ENCODE data around the gene PHF20.
"Not testable (repeated sequence)": the region's sequence is repeated elsewhere in the genome, so short reads cannot be mapped to it uniquely, and the experiment has no call there.

The PHF20 gene

GRCh38 chr20:35855641-35856040 is 83.8 kb downstream of the PHF20 start:
- H3K27me3 ChIP-seq (ENCODE audit: control insufficient read depth, insufficient read depth, low read length, poor library complexity, severe bottlenecking); H3K36me3 ChIP-seq (ENCODE audit: control insufficient read depth, insufficient read depth, low read length); H3K4me1 ChIP-seq (ENCODE audit: control insufficient read depth, insufficient read depth, low read length); H3K9me3 ChIP-seq (ENCODE audit: control insufficient read depth, low read length); H3K27ac ChIP-seq (ENCODE audit: insufficient read depth, low read depth, low read length, poor library complexity, severe bottlenecking); H3K4me3 ChIP-seq (ENCODE audit: insufficient read depth, low read depth, low read length): not testable (repeated sequence)
- 95 to 98% methylated on average over 4 of the region's 4 CpGs for WGBS, 2 experiments

DNA sequence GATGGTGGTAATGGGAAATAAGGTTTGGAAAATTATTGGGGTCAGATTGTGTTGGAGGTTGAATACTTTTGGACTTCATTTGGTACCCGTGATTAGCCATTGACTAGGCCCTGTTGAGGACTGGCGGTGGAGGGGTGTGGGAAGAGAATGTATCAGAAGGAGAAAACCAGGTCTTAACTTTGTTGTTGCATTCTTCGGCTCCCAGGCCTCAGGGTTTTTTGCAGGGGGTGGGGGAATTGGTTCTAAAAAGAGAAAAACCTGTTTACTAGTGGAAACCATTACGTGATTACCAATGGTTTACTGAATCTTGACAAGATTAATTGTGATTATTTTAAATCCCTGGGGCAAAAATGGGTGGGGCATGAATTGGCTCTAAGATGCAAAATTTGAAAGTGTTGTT is 85.1 kb downstream of the PHF20 start:
- WGBS, 2 experiments, result 93 to 96% methylated on average over 4 of the region's 4 CpGs
- Histone ChIP-seq H3K4me3 (ENCODE audit: insufficient read depth, low read depth, low read length) (no peak overlapping the region), H3K27ac (ENCODE audit: insufficient read depth, low read depth, low read length, poor library complexity, severe bottlenecking) (no peak overlapping the region), H3K36me3 (ENCODE audit: control insufficient read depth, insufficient read depth, low read length) (peaks cover 2% of the 10 kb centered on the region), H3K4me1 (ENCODE audit: control insufficient read depth, insufficient read depth, low read length) (no peaks in the 10 kb centered on the region), H3K27me3 (ENCODE audit: control insufficient read depth, insufficient read depth, low read length, poor library complexity, severe bottlenecking) (no peaks in the 10 kb centered on the region), H3K9me3 (ENCODE audit: control insufficient read depth, low read length) (no peaks in the 10 kb centered on the region)

GRCh38 chr20:35866418-35867202 is 94.8 kb downstream of the PHF20 start:
- H3K4me1 ChIP-seq (ENCODE audit: control insufficient read depth, insufficient read depth, low read length), result no peaks in the 10 kb centered on the region
- H3K27me3 ChIP-seq (ENCODE audit: control insufficient read depth, insufficient read depth, low read length, poor library complexity, severe bottlenecking), result no peaks in the 10 kb centered on the region
- no peak overlapping the region for H3K4me3 ChIP-seq (ENCODE audit: insufficient read depth, low read depth, low read length)
- H3K27ac ChIP-seq (ENCODE audit: insufficient read depth, low read depth, low read length, poor library complexity, severe bottlenecking), result no peak overlapping the region
- H3K9me3 ChIP-seq (ENCODE audit: control insufficient read depth, low read length), result no peaks in the 10 kb centered on the region
- no peaks in the 10 kb centered on the region for H3K36me3 ChIP-seq (ENCODE audit: control insufficient read depth, insufficient read depth, low read length)
- WGBS, 2 experiments, result 90 to 100% methylated on average over 1 of the region's 1 CpG

GRCh38 chr20:35870541-35871258 is 98.9 kb downstream of the PHF20 start:
- no peaks in the 10 kb centered on the region for H3K36me3 ChIP-seq (ENCODE audit: control insufficient read depth, insufficient read depth, low read length)
- no peaks in the 10 kb centered on the region for H3K27me3 ChIP-seq (ENCODE audit: control insufficient read depth, insufficient read depth, low read length, poor library complexity, severe bottlenecking)
- no peak overlapping the region for H3K27ac ChIP-seq (ENCODE audit: insufficient read depth, low read depth, low read length, poor library complexity, severe bottlenecking)
- H3K4me3 ChIP-seq (ENCODE audit: insufficient read depth, low read depth, low read length), result no peak overlapping the region
- no peaks in the 10 kb centered on the region for H3K9me3 ChIP-seq (ENCODE audit: control insufficient read depth, low read length)
- WGBS, 2 experiments, result 95 to 96% methylated on average over 7 of the region's 7 CpGs
- no peaks in the 10 kb centered on the region for H3K4me1 ChIP-seq (ENCODE audit: control insufficient read depth, insufficient read depth, low read length)

GRCh38 chr20:35871259-35871771 is 99.5 kb downstream of the PHF20 start:
- no peaks in the 10 kb centered on the region for H3K9me3 ChIP-seq (ENCODE audit: control insufficient read depth, low read length)
- H3K36me3 ChIP-seq (ENCODE audit: control insufficient read depth, insufficient read depth, low read length), result no peaks in the 10 kb centered on the region
- H3K27me3 ChIP-seq (ENCODE audit: control insufficient read depth, insufficient read depth, low read length, poor library complexity, severe bottlenecking), result no peaks in the 10 kb centered on the region
- no peak overlapping the region for H3K27ac ChIP-seq (ENCODE audit: insufficient read depth, low read depth, low read length, poor library complexity, severe bottlenecking)
- no peak overlapping the region for H3K4me3 ChIP-seq (ENCODE audit: insufficient read depth, low read depth, low read length)
- 90 to 96% methylated on average over 5 of the region's 5 CpGs for WGBS, 2 experiments
- no peaks in the 10 kb centered on the region for H3K4me1 ChIP-seq (ENCODE audit: control insufficient read depth, insufficient read depth, low read length)

DNA sequence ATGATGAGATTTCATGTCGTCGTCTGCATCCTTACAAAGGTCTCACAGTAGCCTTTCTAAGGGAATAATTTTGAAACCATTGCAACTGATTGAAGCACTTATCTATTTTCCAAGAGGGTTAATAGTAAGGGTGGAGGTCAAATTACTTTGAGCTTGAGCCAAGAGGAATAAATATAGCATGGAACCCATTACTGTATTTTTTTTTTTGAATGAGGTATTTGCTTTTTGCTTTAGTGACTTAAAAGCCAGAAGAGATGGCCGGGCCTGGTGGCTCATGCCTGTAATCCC is 104.2 kb downstream of the PHF20 start:
- Histone ChIP-seq H3K4me1 (ENCODE audit: control insufficient read depth, insufficient read depth, low read length) (no peaks in the 10 kb centered on the region), H3K36me3 (ENCODE audit: control insufficient read depth, insufficient read depth, low read length) (no peaks in the 10 kb centered on the region), H3K27me3 (ENCODE audit: control insufficient read depth, insufficient read depth, low read length, poor library complexity, severe bottlenecking) (no peaks in the 10 kb centered on the region), H3K27ac (ENCODE audit: insufficient read depth, low read depth, low read length, poor library complexity, severe bottlenecking) (no peak overlapping the region), H3K4me3 (ENCODE audit: insufficient read depth, low read depth, low read length) (no peak overlapping the region), H3K9me3 (ENCODE audit: control insufficient read depth, low read length) (no peaks in the 10 kb centered on the region)
- WGBS, 2 experiments, result 90 to 98% methylated on average over 3 of the region's 3 CpGs

DNA sequence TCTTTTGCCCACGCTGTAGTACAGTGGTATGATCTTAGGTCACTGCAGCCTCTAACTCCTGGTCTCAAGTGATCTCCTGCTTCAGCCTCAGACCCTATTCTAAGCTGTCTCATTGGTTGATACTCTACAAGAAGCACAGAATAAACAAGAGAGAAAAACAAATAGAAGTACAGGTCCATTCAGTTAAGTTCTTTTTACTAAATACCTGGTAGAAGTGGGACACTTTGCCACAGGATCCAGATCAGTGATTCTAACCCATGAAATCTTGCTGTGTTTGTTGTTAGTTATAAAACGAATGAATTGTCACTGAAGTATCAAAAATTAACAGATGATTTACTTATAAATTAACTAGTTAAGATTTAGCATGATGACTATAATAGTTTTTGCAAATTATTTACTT is 105.8 kb downstream of the PHF20 start:
- Histone ChIP-seq H3K36me3 (ENCODE audit: control insufficient read depth, insufficient read depth, low read length) (no peaks in the 10 kb centered on the region), H3K4me3 (ENCODE audit: insufficient read depth, low read depth, low read length) (no peak overlapping the region), H3K27me3 (ENCODE audit: control insufficient read depth, insufficient read depth, low read length, poor library complexity, severe bottlenecking) (no peaks in the 10 kb centered on the region), H3K4me1 (ENCODE audit: control insufficient read depth, insufficient read depth, low read length) (no peaks in the 10 kb centered on the region), H3K9me3 (ENCODE audit: control insufficient read depth, low read length) (no peaks in the 10 kb centered on the region), H3K27ac (ENCODE audit: insufficient read depth, low read depth, low read length, poor library complexity, severe bottlenecking) (no peak overlapping the region)
- 100% methylated on average over 1 to 2 of the region's 2 CpGs for WGBS, 2 experiments

DNA sequence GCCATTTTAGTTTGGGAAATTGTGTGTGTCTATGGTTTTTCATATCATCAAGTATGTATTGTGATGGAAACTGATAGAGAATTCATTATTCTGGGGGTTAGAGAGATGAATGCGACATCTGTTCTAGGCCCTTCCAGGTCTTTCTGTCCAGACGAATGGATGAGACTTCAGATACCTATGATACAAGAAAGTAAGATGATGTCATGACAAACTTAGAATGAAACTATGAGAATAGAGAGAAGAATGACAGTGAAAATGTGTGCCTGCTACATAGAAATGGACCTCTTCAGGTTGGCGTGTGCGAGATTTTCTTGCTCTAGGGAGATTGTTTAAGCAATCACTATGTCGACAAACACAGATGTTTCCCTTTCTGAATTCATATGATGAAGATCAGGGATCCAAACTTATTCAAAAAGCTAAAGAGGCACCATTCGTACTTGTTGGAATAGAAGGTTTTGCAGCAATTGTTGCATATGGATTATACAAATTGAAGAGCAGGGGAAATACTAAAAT is 106.4 kb downstream of the PHF20 start:
- 95 to 99% methylated on average over 6 of the region's 6 CpGs for WGBS, 2 experiments
- Histone ChIP-seq H3K27ac (ENCODE audit: insufficient read depth, low read depth, low read length, poor library complexity, severe bottlenecking) (no peak overlapping the region), H3K4me3 (ENCODE audit: insufficient read depth, low read depth, low read length) (no peak overlapping the region), H3K36me3 (ENCODE audit: control insufficient read depth, insufficient read depth, low read length) (no peaks in the 10 kb centered on the region), H3K4me1 (ENCODE audit: control insufficient read depth, insufficient read depth, low read length) (no peaks in the 10 kb centered on the region), H3K27me3 (ENCODE audit: control insufficient read depth, insufficient read depth, low read length, poor library complexity, severe bottlenecking) (no peaks in the 10 kb centered on the region), H3K9me3 (ENCODE audit: control insufficient read depth, low read length) (no peaks in the 10 kb centered on the region)

- no peak overlapping the region for H3K27ac ChIP-seq (ENCODE audit: insufficient read depth, low read depth, low read length, poor library complexity, severe bottlenecking)
- no CpG with 5 or more reads among the region's 1 CpG for WGBS, 2 experiments
These were observed 109.9 kb downstream of the PHF20 start for GRCh38 chr20:35881676-35882075.

DNA sequence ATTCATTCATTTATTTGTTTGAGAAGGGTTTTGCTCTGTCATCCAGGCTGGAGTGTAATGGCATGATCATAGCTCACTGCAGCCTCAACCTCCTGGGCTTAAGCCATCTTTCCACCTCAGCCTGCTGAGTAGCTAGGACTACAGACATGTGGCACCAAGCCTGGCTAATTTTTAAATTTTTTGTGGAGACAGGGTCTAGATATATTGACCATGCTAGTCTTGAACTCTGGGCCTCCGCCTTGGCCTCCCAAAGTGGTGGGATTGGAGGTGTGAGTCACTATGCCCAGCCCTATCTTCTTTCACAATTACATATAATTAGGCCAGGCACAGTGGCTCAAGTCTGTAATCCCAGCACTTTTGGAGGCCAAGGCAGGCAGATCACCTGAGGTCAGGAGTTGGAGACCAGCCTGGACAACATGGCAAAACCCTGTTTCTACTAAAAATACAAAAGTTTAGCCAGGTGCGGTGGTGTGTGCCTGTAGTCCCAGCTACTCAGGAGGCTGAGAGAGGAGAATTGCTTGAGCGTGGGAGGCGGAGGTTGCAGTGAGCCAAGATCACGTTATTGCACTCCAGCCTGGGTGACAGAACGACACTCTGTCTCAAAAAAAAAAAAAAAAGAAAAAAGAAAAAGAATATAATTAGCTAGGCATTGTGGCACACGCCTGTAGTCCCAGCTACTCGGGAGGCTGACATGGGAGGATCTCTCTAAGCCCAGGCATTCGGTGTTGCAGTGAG is 110.8 kb downstream of the PHF20 start:
- WGBS, 2 experiments, result 93 to 94% methylated on average over 9 of the region's 9 CpGs

More at GRCh38 chr20:35881676-35882075, 109.9 kb downstream of the PHF20 start:
- Histone ChIP-seq H3K4me3 (ENCODE audit: insufficient read depth, low read depth, low read length) (no peak overlapping the region), H3K9me3 (ENCODE audit: control insufficient read depth, low read length) (no peaks in the 10 kb centered on the region), H3K4me1 (ENCODE audit: control insufficient read depth, insufficient read depth, low read length) (no peaks in the 10 kb centered on the region), H3K27me3 (ENCODE audit: control insufficient read depth, insufficient read depth, low read length, poor library complexity, severe bottlenecking) (no peaks in the 10 kb centered on the region), H3K36me3 (ENCODE audit: control insufficient read depth, insufficient read depth, low read length) (no peaks in the 10 kb centered on the region)

More for the DNA sequence above, 110.8 kb downstream of the PHF20 start:
- not testable (repeated sequence) for H3K27ac ChIP-seq (ENCODE audit: insufficient read depth, low read depth, low read length, poor library complexity, severe bottlenecking); H3K9me3 ChIP-seq (ENCODE audit: control insufficient read depth, low read length); H3K27me3 ChIP-seq (ENCODE audit: control insufficient read depth, insufficient read depth, low read length, poor library complexity, severe bottlenecking); H3K4me1 ChIP-seq (ENCODE audit: control insufficient read depth, insufficient read depth, low read length); H3K4me3 ChIP-seq (ENCODE audit: insufficient read depth, low read depth, low read length); H3K36me3 ChIP-seq (ENCODE audit: control insufficient read depth, insufficient read depth, low read length)

Measured in ectodermal cell (in vitro differentiated cells).